Stimulated activated CD4-positive, alpha-beta T cell treated with anti-CD3 and anti-CD28 coated beads, TNF-alpha, amount 100 ng/mL, for 24 hours (primary cell): ENCODE measurements around the gene PTGDR2.

Experiments used
- DNase-seq, 3 experiments: peaks; one replicate each; pipeline ENCODE4 v3.0.0-alpha.2; 2020; ENCODE audit warnings: low read depth in 3 of 3

PTGDR2 gene

GRCh38 chr11:60810569-60810968 is 45.2 kb downstream of the PTGDR2 start:
- no peak for DNase-seq

- DNase-seq, result no peak
Measured at GRCh38 chr11:60810151-60810550, 45.6 kb downstream of the PTGDR2 start.

- no peak for DNase-seq
Measured at GRCh38 chr11:60809691-60810090, 46.1 kb downstream of the PTGDR2 start.

- DNase-seq, result no peak
Measured at GRCh38 chr11:60809249-60809648, 46.5 kb downstream of the PTGDR2 start.

- no peak for DNase-seq
Measured at GRCh38 chr11:60803273-60803936, 52.3 kb downstream of the PTGDR2 start.

- DNase-seq, result no peak
Measured at GRCh38 chr11:60801194-60801593, 54.6 kb downstream of the PTGDR2 start.
